Left ventricle myocardium superior (tissue), 1 donor: ENCODE data around the gene MEGF11. TPM values are rescaled to one million over a fixed set of nuclear protein-coding genes. Genes with fewer than 3 reads are reported as not detected.

ENCODE experiments used
- ATAC-seq: fragments of 200-7000 bp; cut with Tn5 transposase; one replicate; pipeline ENCODE4 v1.9.1; 2020; ENCODE audit warnings: mild to moderate bottlenecking, moderate library complexity
- DNase-seq: peaks from one replicate; pipeline ENCODE4 v3.0.0-alpha.2; 2020
- intact Hi-C: fragments of 100-400 bp; cut with micrococcal nuclease; formaldehyde crosslinking; loops from one replicate; pipeline ENCODE4 v1.11.0; 2022
- total RNA-seq: library from RNA; stranded (reverse); fragmentation: NEBNext Ultra II Directional; extraction: Animal tissue kit (Norgen Biotek cat#: 25700); gene quantifications from one replicate; pipeline ENCODE4 v1.2.1, GENCODE V29; 2021
- donor health status: DM: no; HTN: yes; CAD: no; lungs with severe emphysema.

MEGF11 gene
- total RNA-seq, 1 donor from 2014 or later: not detected

DNA sequence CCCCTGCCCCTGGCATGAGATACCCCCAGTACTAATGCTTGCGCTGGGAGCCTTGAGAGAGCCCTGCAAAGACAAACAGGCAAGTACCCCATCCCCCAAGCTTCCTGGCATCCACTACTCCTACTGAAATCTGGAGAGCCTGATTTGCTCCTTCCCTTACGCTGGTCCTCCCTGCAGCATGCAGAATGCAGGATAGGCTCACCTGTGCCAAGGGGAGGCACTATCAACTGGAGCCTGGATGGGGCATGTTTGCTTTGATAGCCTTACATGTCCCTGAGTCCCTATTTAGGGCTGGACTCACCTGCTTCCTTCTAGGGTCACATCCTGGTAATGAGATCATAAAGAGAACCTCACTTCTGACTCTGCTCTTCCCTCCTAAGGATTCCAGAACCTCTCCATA is 341.3 kb downstream of the MEGF11 start:
- ATAC-seq (no peak), DNase-seq (no peak)
- intact Hi-C loops: loop anchor here (10.0 kb wide), 1 partner anchor 373 kb away; no protein-coding TSS in a partner anchor

DNA sequence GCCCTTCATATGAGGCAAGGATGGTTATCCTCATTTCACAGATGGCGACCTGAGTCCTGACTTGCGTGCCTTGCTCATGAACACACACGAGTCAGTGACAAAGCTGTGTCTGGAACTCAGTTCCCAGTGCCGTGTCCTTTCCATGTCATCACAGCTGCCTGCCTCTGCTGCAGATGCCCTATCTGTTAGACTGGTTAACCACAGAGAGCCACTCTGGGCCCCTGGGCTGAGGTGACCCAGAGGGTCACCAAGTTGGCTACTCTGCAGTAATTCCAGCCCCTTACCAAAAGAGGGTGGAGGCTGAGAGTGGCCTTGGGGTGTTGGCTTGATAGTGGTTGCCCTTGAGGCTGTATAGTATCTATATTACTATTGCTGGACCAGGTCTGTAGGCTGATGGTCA is 343.2 kb downstream of the MEGF11 start:
- ATAC-seq (no peak), DNase-seq (no peak)
- intact Hi-C loops: loop anchor here (10.0 kb wide), 1 partner anchor 374 kb away; no protein-coding TSS in a partner anchor

GRCh38 chr15:65909831-65910230 is 343.7 kb downstream of the MEGF11 start:
- intact Hi-C loops: loop anchor here (10.0 kb wide), 1 partner anchor 375 kb away; no protein-coding TSS in a partner anchor
- ATAC-seq (no peak), DNase-seq (no peak)

GRCh38 chr15:65908876-65909275 is 344.7 kb downstream of the MEGF11 start:
- no peak for ATAC-seq
- DNase-seq: no peak
- intact Hi-C loops: no loop called here

- no peak for ATAC-seq
- DNase-seq: no peak
- intact Hi-C loops: no loop called here
Observed at GRCh38 chr15:65907661-65908060, 345.9 kb downstream of the MEGF11 start.

DNA sequence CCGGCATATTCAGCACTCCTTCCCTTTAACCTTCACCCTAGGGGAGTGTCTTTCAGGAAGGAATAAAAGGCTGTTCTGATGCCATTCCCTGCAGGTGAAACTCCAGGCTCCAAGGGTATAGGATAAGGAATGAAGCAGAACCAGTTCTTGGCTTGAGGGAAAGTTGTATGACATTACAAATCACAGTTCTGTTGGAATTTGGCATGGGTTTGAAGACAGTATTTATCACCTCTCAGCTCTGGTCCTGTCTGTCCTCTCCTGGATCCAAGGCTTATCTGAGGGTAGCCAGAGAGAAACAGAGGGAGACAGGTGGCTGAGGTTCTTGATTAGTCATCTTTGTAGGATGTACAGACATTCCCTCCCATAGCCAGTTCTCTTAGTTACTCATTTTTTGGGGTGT is 347.2 kb downstream of the MEGF11 start:
- intact Hi-C loops: no loop called here
- ATAC-seq (no peak), DNase-seq (no peak)

DNA sequence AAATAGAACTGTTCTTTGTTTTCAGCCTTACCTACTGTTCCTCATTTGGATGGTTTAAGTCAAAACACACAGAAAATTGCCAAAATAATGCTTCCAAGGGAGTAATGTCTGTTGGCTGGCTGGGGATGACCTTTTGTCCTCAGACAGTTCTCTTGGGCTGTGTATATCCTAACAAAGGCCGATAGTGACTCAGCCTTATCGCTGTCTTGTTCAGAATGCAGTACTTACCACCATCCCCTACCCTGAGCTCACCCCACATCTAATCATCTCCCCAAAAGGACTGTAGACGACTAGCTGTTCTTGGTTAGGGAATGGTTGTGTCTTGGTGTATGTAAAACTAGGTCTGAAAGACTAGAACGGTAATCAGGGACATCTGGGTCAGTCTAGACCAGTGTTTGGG is 349.2 kb downstream of the MEGF11 start:
- DNase-seq (no peak), ATAC-seq (no peak)
- intact Hi-C loops: no loop called here

DNA sequence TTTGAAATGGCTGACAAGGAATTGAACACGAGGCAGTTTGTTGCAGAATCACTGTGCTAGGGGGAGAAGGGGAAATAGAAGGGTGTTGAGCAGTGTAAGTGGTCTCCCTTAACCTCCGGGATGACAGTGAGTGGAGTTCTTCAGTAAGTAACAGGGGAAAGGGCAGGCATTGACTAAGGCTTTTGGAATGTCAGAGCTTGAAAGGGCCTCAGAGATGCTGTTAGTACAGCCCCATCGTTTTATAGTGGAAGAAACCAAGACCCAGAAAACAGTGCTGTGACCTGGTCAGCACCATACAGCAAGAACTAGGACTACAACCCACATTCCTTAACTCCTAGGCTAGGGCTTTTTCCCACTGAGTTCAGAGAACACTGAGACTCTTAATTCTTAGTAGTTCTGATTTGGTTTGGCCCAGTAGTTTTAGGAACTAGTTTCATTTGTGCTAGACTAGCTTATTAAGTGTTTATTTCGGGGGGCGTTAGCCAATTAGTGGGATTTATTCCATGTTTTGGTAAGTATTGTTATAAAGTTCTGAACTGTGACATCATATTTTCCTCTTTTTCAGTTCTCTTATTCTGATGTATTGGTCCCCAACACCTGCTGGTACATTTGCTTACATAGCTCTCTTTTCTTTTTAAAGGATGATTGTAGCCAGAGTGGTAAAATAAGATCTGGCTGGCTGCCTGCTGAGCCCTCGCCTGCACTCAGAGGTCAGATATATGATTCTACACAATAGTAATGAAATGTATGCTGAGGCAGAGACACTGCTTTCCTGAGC is 350.1 kb downstream of the MEGF11 start:
- DNase-seq (no peak), ATAC-seq (no peak)
- intact Hi-C loops: no loop called here

- DNase-seq (peak; percentile 41), ATAC-seq (peak; percentile 87)
- intact Hi-C loops: no loop called here
Observed at GRCh38 chr15:65902373-65902772, 351.2 kb downstream of the MEGF11 start.

DNA sequence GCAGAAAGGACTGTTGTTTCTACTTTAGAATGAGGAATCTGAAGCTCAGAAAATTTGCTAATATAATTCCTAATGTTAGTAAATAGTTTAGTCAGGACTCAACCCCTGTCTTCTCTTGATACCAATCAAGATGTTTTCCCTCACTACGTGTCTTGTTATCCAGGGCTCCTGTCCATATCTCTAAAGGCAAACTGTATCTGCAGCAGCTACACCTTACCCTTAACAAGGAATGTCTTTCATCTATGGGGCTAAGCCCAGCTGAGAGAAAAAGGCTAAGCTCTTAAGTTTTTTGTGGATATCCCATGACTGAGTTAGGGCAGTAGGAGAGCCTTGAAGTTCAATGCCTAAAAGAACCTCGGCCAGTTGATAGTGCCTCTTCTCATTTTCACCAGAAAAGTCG is 351.7 kb downstream of the MEGF11 start:
- intact Hi-C loops: no loop called here
- ATAC-seq (no peak), DNase-seq (no peak)

DNA sequence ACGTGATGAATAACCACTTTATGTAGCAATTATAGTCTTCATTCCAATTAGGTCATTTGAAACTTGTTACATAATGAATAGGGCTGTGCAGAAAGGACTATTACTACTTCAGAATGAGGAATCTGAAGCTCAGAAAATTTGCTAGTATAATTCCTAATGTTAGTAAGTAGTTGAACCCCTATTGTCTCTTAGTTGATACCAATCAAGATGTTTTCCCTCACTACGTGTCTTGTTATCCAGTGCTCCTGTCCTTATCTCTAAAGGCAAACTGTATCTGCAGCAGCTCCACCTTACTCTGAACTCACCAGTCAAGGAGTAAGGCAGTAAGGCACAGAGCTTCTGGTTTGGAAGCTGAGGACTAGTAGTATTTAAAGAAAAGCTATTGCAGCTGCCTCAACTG is 352.2 kb downstream of the MEGF11 start:
- intact Hi-C loops: no loop called here
- no peak for ATAC-seq
- DNase-seq: no peak

GRCh38 chr15:65900488-65900887 is 353.1 kb downstream of the MEGF11 start:
- intact Hi-C loops: no loop called here
- DNase-seq (no peak), ATAC-seq (no peak)

DNA sequence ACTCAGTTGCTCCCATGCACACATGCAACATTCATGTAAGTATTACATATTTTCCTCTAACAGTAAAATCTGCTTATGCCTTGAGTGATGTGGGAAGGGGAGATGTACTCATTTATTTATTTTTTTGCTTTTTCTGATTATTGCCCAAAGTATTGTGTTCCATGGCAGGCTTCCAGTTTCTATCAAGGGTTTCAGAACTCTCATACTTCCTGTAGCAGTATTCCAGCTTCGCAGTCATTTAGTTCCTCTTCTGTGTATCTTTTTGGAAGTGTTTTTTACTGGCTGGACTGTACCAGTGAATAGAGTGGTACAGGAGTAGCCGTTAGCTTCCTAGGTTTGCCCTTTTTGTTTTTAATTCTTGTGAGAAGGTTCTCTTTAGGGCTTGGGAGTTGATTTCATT is 357.3 kb downstream of the MEGF11 start:
- ATAC-seq (no peak), DNase-seq (no peak)
- intact Hi-C loops: no loop called here

- DNase-seq (no peak), ATAC-seq (no peak)
- intact Hi-C loops: no loop called here
Observed at GRCh38 chr15:65893060-65893459, 360.5 kb downstream of the MEGF11 start.

DNA sequence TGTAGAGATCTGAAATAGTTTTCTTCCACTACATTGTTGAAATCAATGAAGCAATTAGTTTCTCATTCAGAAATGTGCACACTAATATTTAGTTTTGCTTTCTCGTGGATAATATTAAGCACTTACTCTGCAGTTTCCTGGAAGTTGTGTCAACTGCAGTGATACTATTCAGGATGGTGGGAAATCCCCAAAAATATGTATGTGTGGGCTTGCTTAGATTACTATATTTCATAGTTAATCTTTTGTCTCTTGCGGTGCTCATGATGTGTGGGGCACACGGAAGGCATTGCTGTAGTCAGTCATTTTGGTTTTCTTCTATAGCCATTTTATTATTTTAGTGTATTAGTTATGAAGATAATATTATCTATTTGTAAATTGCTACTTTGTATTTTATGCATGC is 364.6 kb downstream of the MEGF11 start:
- intact Hi-C loops: no loop called here
- no peak for DNase-seq
- no peak for ATAC-seq

- ATAC-seq (no peak), DNase-seq (no peak)
- intact Hi-C loops: no loop called here
Observed at GRCh38 chr15:65887565-65887964, 366.0 kb downstream of the MEGF11 start.

GRCh38 chr15:65885668-65886218 is 367.8 kb downstream of the MEGF11 start:
- intact Hi-C loops: no loop called here
- DNase-seq (no peak), ATAC-seq (no peak)

DNA sequence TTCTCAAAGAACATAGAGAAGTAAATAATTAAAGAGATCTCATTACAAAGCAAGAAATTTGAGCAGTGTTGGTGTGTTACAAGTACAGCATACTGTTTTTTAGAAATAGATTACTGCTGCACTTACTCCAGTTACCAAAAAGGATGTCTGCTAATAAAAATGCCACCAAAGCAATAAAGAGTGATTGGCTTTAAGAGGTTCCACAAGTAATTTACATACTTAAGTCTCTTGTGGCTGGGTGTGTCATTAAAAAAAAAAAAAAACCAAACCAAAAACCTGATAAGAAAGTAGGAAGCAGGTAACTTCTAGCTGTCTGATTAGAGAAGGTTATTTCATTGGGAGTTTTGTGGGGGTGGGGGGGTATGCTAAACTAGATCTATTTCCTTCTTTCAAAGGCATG is 369.0 kb downstream of the MEGF11 start:
- intact Hi-C loops: no loop called here
- ATAC-seq (no peak), DNase-seq (no peak)

GRCh38 chr15:65883571-65883970 is 370.0 kb downstream of the MEGF11 start:
- no peak for ATAC-seq
- DNase-seq: no peak
- intact Hi-C loops: no loop called here

- intact Hi-C loops: no loop called here
- DNase-seq: no peak
- no peak for ATAC-seq
Observed at GRCh38 chr15:65881766-65882434, 371.6 kb downstream of the MEGF11 start.

- DNase-seq (no peak), ATAC-seq (no peak)
- intact Hi-C loops: no loop called here
Observed at GRCh38 chr15:65877749-65878148, 375.8 kb downstream of the MEGF11 start.
